HEK293T (cell line): Measurements from ENCODE around the gene BCAP29.

Source experiments
- CTCF ChIA-PET: fragments of 350-600 bp; formaldehyde crosslinking; extraction: SDS; loops from one replicate; lab custom pipeline; 2021; ENCODE audit warnings: antibody characterized with exemption, inconsistent platforms; lab: Yijun Ruan, JAX
- POLR2A ChIA-PET: fragments of 350-600 bp; formaldehyde crosslinking; extraction: SDS; loops from one replicate; lab custom pipeline; 2020; ENCODE audit warnings: antibody characterized with exemption, inconsistent platforms; lab: Yijun Ruan, JAX
- DNase-seq: peaks from one replicate; pipeline ENCODE4 v3.0.0; 2012; ENCODE audit warnings: mixed read lengths; ENCODE audit errors: extremely low spot score
- ARNT ChIP-seq: fragments of 450-650 bp; IDR thresholded peaks from 2 replicates; pipeline ENCODE4 v1.6.1; 2017; ENCODE audit warnings: mild to moderate bottlenecking
- BHLHE40 ChIP-seq: fragments of 450-650 bp; IDR thresholded peaks from 2 replicates; pipeline ENCODE4 v1.6.1; 2016; ENCODE audit warnings: mild to moderate bottlenecking, moderate library complexity, borderline replicate concordance
- CTBP1 ChIP-seq: fragments of 450-650 bp; IDR thresholded peaks from 2 replicates; pipeline ENCODE4 v1.6.1; 2016; ENCODE audit warnings: borderline replicate concordance
- ELF4 ChIP-seq: fragments of 450-650 bp; IDR thresholded peaks from 2 replicates; pipeline ENCODE4 v1.6.1; 2017; ENCODE audit warnings: antibody characterized with exemption
- FOXA1 ChIP-seq: fragments of 450-650 bp; IDR thresholded peaks from 2 replicates; pipeline ENCODE4 v1.6.1; 2016; ENCODE audit warnings: mild to moderate bottlenecking
- FOXK2 ChIP-seq: fragments of 450-650 bp; IDR thresholded peaks from 2 replicates; pipeline ENCODE4 v1.6.1; 2016; ENCODE audit warnings: mild to moderate bottlenecking
- FOXM1 ChIP-seq: fragments of 450-650 bp; IDR thresholded peaks from 2 replicates; pipeline ENCODE4 v1.6.1; 2017; ENCODE audit warnings: mild to moderate bottlenecking, borderline replicate concordance
- HDGF ChIP-seq: fragments of 450-650 bp; IDR thresholded peaks from 2 replicates; pipeline ENCODE4 v1.6.1; 2017; ENCODE audit warnings: antibody characterized with exemption, borderline replicate concordance
- L3MBTL2 ChIP-seq: fragments of 450-650 bp; conservative IDR thresholded peaks from 2 replicates; pipeline ENCODE4 v1.6.1; 2016; ENCODE audit warnings: mild to moderate bottlenecking
- LEF1 ChIP-seq: fragments of 450-650 bp; IDR thresholded peaks from 2 replicates; pipeline ENCODE4 v1.6.1; 2017; ENCODE audit warnings: mild to moderate bottlenecking, borderline replicate concordance
- NFRKB ChIP-seq: fragments of 450-650 bp; IDR thresholded peaks from 2 replicates; pipeline ENCODE4 v1.6.1; 2016; ENCODE audit warnings: mild to moderate bottlenecking, moderate library complexity
- SP1 ChIP-seq: fragments of 450-650 bp; IDR thresholded peaks from 2 replicates; pipeline ENCODE4 v1.6.1; 2017
- SUZ12 ChIP-seq: fragments of 450-650 bp; IDR thresholded peaks from 2 replicates; pipeline ENCODE4 v1.6.1; 2016; ENCODE audit warnings: mild to moderate bottlenecking
- TARDBP ChIP-seq: fragments of 450-650 bp; IDR thresholded peaks from 2 replicates; pipeline ENCODE4 v1.6.1; 2016
- ZNF384 ChIP-seq: fragments of 450-650 bp; IDR thresholded peaks from 2 replicates; pipeline ENCODE4 v1.6.1; 2016
- TF ChIP-seq, protein P1 (sequence below): fragments of 450-650 bp; IDR thresholded peaks from 2 replicates; pipeline ENCODE4 v1.6.1; 2016

Gene BCAP29

DNA sequence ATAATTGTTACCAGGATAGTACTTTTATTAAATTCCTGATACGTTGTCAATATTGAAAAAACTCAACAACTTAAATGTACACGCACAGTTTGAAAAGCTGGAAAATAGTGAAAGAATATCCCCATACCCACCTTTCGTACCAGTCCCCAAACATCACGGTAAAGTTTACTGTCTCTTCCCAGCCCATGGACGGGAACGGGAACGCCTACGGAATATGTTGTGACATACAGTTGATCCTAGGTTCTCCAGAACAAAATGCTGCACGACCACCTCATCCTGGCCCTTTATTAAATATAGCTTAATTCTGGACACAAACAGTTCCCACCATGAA, 527 bp upstream of the BCAP29 start:
- POLR2A ChIA-PET = interaction anchor here (1.5 kb wide), 1 partner anchor 16 kb away, joined by 5 read pairs; the partner anchor contains the start of genes COG5 and DUS4L
- DNase-seq = no peak
- no peak for TF ChIP-seq BHLHE40
- no peak for TF ChIP-seq TARDBP
- no peak for TF ChIP-seq CTBP1
- TF ChIP-seq, protein P1, sequence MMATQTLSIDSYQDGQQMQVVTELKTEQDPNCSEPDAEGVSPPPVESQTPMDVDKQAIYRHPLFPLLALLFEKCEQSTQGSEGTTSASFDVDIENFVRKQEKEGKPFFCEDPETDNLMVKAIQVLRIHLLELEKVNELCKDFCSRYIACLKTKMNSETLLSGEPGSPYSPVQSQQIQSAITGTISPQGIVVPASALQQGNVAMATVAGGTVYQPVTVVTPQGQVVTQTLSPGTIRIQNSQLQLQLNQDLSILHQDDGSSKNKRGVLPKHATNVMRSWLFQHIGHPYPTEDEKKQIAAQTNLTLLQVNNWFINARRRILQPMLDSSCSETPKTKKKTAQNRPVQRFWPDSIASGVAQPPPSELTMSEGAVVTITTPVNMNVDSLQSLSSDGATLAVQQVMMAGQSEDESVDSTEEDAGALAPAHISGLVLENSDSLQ = no peak
- no peak for TF ChIP-seq FOXA1
- TF ChIP-seq FOXM1 = no peak
- TF ChIP-seq HDGF = no peak
- TF ChIP-seq ELF4 = no peak
- no peak for TF ChIP-seq LEF1
- no peak for TF ChIP-seq ZNF384
- TF ChIP-seq SUZ12 = no peak
- TF ChIP-seq SP1 = no peak
- TF ChIP-seq ARNT = no peak
- TF ChIP-seq NFRKB = no peak
- no peak for TF ChIP-seq L3MBTL2
- TF ChIP-seq FOXK2 = no peak
- CTCF ChIA-PET = no interaction called here

DNA sequence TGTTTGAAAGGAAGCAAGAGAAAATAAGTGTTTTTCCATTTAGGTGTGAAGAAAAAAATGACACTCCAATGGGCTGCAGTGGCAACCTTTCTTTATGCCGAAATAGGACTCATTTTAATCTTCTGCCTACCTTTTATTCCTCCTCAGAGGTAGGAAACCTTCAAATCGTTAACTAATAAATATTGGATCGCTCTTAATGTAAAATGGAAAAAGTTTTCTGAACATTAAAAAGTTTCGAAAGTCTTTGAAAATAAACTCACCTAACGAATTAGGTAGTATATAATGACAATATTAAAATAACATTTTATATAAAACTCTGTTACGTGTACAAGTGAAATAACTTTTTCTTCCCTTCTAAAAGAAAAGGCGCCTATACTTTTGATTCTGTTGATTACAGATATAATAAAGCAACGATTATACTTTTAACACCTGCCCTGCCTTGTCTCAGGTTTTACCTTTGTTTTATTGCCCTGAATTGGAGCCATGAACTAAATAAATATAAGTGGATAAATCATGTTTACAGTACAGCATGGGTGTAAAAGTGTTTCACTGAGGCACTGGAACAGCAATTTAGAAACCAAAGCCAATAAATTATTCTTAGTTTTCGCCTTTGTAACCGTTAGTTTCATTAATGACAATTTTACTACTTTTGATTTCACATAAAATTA, 804 bp downstream of the BCAP29 start:
- POLR2A ChIA-PET = interaction anchor here (0.6 to 1.5 kb wide), 2 partner anchors 12 to 17 kb away, joined by 3 to 5 read pairs; partner anchors contain the start of genes COG5 and DUS4L
- TF ChIP-seq CTBP1 = no peak
- TF ChIP-seq L3MBTL2 = 0 out of 2 replicates have a peak, but pooled peaks have one; percentile 2
- DNase-seq = no peak
- CTCF ChIA-PET = no interaction called here

DNA sequence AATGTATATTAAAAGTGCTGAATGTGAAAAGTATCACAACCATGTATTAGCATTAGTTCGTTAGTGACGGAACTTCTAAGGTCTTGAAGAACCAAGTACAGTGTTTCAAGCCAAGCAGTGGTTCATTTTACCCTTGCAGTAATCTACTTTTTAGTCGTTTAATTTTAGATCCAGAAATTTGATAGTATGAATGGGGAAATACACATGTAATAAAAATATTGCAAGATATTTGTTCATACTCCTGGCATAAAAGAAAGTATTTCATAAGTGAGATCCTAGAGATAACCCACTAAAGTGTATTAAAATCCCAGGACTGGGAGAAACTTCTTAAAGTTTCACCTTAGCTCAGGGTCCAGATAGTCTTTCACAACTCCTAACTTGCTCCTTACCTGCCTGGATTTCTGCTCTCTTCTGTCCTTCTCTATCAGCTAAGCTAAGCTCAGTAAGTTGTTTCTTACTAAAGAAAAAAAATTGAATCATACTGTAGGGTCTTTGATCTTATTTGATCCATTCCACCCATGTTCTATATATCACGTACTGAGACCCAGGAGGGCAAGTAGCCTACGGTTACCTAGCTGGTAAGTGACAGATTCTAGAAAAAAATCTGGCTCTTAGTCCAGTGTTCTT, 1.5 kb downstream of the BCAP29 start:
- DNase-seq = no peak
- ChIA-PET POLR2A (interaction anchor here (1.3 kb wide), 1 partner anchor 17 kb away, joined by 4 read pairs; the partner anchor contains the start of genes COG5 and DUS4L), CTCF (no interaction called here)
- TF ChIP-seq, protein P1 = no peak
- TF ChIP-seq FOXM1 (no peak), SUZ12 (no peak), CTBP1 (no peak), FOXK2 (no peak), LEF1 (no peak), ARNT (no peak), ELF4 (no peak), BHLHE40 (no peak), SP1 (no peak), NFRKB (no peak), L3MBTL2 (no peak), HDGF (no peak), ZNF384 (no peak), FOXA1 (no peak), TARDBP (no peak)

DNA sequence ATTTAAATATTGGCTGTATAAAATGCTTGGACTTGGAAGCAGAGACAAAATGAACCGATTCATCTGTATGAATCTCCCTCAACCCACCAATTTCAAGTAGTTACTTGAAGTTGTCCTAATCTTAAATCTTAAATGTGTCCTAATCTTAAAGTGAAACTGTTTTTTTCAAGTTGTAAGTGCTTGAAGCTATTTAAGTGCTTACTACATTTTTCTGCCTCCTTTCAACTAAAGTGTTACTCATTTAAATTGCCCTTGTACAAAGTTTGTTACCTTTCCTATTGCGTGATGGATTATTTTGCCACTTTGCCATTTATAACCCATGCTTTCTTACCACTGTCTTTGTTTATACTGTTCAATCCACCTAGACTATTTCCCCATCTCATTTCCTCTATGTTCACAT, 2.8 kb downstream of the BCAP29 start:
- POLR2A ChIA-PET = interaction anchor here (1.4 to 1.8 kb wide), 2 partner anchors 19 to 161 kb away, joined by 4 read pairs; partner anchors contain the start of genes COG5 and DUS4L
- DNase-seq = no peak
- CTCF ChIA-PET = interaction anchor here (0.6 kb wide), 1 partner anchor 604 kb away, joined by 3 read pairs; no protein-coding TSS in a partner anchor
- TF ChIP-seq LEF1 (no peak), FOXK2 (no peak), FOXM1 (no peak), BHLHE40 (no peak), CTBP1 (no peak), TARDBP (no peak), NFRKB (no peak), L3MBTL2 (no peak)

DNA sequence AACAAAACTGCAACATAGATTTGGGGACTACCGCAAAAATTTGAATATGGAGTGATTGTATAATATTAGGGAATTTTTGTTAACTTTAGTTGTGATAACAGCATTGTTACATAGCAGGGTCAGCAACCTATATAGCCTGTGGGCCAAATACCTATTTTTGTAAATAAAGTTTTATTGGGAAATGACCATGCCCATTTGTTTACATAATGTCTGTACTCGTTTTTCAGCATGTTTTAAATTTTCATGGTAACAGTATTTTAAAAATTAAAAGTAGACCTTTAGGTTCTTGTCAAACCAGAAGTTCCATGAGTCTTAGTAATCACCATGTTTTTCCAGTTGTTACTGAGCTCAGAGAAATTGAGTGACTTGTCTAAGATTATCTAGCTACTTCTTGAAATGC, 4.7 kb downstream of the BCAP29 start:
- ChIA-PET POLR2A (interaction anchor here (0.5 to 1.8 kb wide), 2 partner anchors 21 to 417 kb away, joined by 3 to 4 read pairs; partner anchors contain the start of genes COG5 and DUS4L), CTCF (no interaction called here)
- DNase-seq = no peak
- TF ChIP-seq ELF4 = no peak

DNA sequence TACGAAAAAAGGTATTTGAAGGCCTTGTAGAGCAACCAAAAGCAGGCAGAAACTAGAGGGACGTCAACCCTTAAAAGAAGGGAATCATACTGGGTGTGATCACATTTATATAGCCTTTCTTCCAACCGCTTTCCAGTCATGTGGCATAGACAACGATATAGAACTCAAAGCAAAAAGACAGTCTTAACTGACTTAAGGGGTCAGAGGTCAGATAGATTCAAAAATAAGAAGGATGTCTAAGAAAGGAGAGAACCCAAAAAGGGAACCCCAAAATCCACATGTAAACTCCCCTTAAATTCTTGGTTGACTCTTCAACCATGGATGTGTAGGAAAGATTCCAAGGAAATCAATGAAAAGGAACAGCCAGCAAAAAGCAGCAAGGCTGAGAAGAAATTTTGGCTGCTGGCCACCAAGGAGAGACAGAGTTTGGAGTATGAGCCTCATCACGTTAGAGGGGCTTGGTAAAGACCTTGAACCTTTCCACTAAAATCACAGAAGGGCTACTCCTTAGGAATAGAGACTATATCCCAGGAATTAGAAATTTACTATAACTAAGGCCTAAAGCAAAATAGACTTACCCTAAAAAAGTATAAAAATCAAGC, 8.6 kb downstream of the BCAP29 start:
- POLR2A ChIA-PET = no interaction called here
- CTCF ChIA-PET = no interaction called here
- no peak for TF ChIP-seq LEF1
- no peak for DNase-seq

DNA sequence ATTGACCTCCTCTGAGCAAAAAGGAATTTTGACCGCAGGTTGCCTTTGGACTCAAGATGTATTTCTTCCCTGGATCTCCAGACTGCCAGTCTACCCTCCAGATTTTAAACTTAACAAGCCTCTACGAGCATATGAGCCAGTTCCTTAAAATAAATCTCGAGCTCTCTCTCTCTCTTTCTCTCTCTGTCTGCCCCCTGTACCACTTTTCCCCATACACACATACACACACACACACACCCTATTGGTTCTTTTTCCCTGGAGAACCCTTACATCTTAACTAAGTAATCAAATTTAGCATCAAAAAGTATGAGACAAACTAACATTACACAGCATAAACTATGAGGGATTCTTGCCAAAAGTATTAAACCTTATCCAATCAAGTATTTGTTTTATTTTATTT, 11.4 kb downstream of the BCAP29 start:
- TF ChIP-seq LEF1 (no peak), HDGF (no peak), SUZ12 (no peak), ARNT (no peak), FOXA1 (no peak), L3MBTL2 (no peak), ZNF384 (no peak), FOXK2 (no peak)
- TF ChIP-seq, protein P1 = no peak
- DNase-seq = no peak
- ChIA-PET POLR2A (no interaction called here), CTCF (no interaction called here)
